Ishikawa (cell line): Measurements from ENCODE around the gene PCNT.

ENCODE experiments used
- CREB1 ChIP-seq: IDR thresholded peaks from 2 replicates; pipeline ENCODE4 v1.6.1; 2012; ENCODE audit warnings: low read depth
- EGR1 ChIP-seq: IDR thresholded peaks from 2 replicates; pipeline ENCODE4 v1.6.1; 2012
- EP300 ChIP-seq: IDR thresholded peaks from 2 replicates; pipeline ENCODE4 v1.6.1; 2012; ENCODE audit warnings: borderline replicate concordance
- MAX ChIP-seq: IDR thresholded peaks from 2 replicates; pipeline ENCODE4 v1.6.1; 2012
- NFIC ChIP-seq: IDR thresholded peaks from 2 replicates; pipeline ENCODE4 v1.6.1; 2012
- RAD21 ChIP-seq: IDR thresholded peaks from 2 replicates; pipeline ENCODE4 v1.6.1; 2012; ENCODE audit warnings: low read depth
- REST ChIP-seq: IDR thresholded peaks from 2 replicates; pipeline ENCODE4 v1.6.1; 2012; ENCODE audit warnings: low read depth, mild to moderate bottlenecking
- TAF1 ChIP-seq: IDR thresholded peaks from 2 replicates; pipeline ENCODE4 v1.6.1; 2012; ENCODE audit warnings: low read depth, mild to moderate bottlenecking
- TEAD4 ChIP-seq: IDR thresholded peaks from 2 replicates; pipeline ENCODE4 v1.6.1; 2012
- USF1 ChIP-seq: IDR thresholded peaks from 2 replicates; pipeline ENCODE4 v1.6.1; 2012
- YY1 ChIP-seq: IDR thresholded peaks from 2 replicates; pipeline ENCODE4 v1.6.1; 2012; ENCODE audit warnings: low read depth
- ZBTB7A ChIP-seq: IDR thresholded peaks from 2 replicates; pipeline ENCODE4 v1.6.1; 2012; ENCODE audit warnings: low read depth

GRCh38 chr21:46397993-46398392 lies 74.0 kb downstream of the PCNT start:
- TF ChIP-seq CREB1 (no peak), RAD21 (no peak), EP300 (no peak), NFIC (no peak), REST (no peak), EGR1 (no peak), YY1 (no peak), TAF1 (no peak), TEAD4 (no peak), USF1 (no peak), MAX (no peak), ZBTB7A (no peak)
